Measurements from ENCODE around the gene TESK2.

DNA sequence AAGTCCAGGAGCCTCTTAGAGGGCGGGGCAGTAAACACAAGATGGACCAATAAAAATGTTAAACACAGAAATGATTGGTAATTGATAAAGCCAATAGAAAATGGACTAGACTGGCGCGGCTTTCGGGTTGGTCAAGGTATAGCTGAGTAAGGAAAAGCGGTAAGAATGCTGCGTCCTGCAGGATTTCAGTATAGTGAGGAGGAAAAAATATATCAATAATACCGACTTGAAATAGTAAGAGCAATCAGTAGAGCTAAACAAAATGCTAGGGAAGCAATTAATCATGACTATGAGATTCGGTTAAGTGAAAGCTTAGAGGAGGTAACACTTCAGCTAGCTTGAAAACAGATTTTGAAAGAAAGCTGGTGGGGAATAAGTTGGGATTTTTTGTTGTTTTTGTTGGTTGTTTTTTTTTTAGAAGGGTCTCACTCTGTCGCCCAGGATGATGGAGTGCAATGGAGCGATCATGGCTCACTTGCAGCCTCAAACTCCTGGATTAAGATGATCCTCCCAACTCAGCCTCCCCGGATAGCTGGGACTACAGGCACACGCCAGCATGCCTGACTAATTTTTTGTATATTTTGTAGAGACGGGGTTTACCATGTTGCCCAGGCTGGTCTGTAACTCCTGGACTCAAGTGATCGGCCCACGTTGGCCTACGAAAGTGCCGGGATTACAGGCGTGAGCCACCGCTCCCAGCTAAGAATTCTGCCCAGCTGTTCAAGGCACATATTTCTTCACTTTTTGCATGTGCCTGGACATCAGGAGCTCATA, 711 bp upstream of the TESK2 start:
- TF ChIP-seq POLR2A (IDR thresholded peaks at IDR 0.05) (no peak), POLR2AphosphoS5 (IDR thresholded peaks at IDR 0.05; ENCODE audit: insufficient read depth in 1 of 2, low read depth in 1 of 2) (peak in 1 of 2 donors; percentile 6)
- TF ChIP-seq, protein P1, sequence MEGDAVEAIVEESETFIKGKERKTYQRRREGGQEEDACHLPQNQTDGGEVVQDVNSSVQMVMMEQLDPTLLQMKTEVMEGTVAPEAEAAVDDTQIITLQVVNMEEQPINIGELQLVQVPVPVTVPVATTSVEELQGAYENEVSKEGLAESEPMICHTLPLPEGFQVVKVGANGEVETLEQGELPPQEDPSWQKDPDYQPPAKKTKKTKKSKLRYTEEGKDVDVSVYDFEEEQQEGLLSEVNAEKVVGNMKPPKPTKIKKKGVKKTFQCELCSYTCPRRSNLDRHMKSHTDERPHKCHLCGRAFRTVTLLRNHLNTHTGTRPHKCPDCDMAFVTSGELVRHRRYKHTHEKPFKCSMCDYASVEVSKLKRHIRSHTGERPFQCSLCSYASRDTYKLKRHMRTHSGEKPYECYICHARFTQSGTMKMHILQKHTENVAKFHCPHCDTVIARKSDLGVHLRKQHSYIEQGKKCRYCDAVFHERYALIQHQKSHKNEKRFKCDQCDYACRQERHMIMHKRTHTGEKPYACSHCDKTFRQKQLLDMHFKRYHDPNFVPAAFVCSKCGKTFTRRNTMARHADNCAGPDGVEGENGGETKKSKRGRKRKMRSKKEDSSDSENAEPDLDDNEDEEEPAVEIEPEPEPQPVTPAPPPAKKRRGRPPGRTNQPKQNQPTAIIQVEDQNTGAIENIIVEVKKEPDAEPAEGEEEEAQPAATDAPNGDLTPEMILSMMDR (IDR thresholded peaks at IDR 0.05) = no peak
